GM19468 (cell line): Measurements from ENCODE around the gene SLC11A2.
"Not testable (repeated sequence)": the region's sequence is repeated elsewhere in the genome, so short reads cannot be mapped to it uniquely, and the experiment has no call there.

ENCODE experiments used
- ATAC-seq: cut with Tn5 transposase; IDR thresholded peaks from one replicate; pipeline ENCODE4 v1.9.1; 2021; ENCODE audit warnings: mild to moderate bottlenecking, moderate library complexity, moderate number of reproducible peaks; ENCODE audit not compliant: unreplicated experiment; ENCODE audit errors: extremely low read depth

SLC11A2 gene

GRCh38 chr12:51028126-51028812 lies 2.1 kb upstream of the SLC11A2 start:
- no peak for ATAC-seq

GRCh38 chr12:51027342-51027835 lies 1.2 kb upstream of the SLC11A2 start:
- ATAC-seq = no peak

GRCh38 chr12:51025338-51025835 lies 797 bp downstream of the SLC11A2 start:
- no peak for ATAC-seq

- no peak for ATAC-seq
These were observed 2.4 kb downstream of the SLC11A2 start for GRCh38 chr12:51023625-51024382.

GRCh38 chr12:51021694-51022093 lies 4.5 kb downstream of the SLC11A2 start:
- no peak for ATAC-seq

GRCh38 chr12:51020448-51021182 lies 5.6 kb downstream of the SLC11A2 start:
- ATAC-seq = no peak

GRCh38 chr12:51019927-51020326 lies 6.3 kb downstream of the SLC11A2 start:
- ATAC-seq = no peak

GRCh38 chr12:51018956-51019355 lies 7.2 kb downstream of the SLC11A2 start:
- no peak for ATAC-seq

GRCh38 chr12:51017452-51017851 lies 8.7 kb downstream of the SLC11A2 start:
- no peak for ATAC-seq

- not testable (repeated sequence) for ATAC-seq
These were observed 11.7 kb downstream of the SLC11A2 start for GRCh38 chr12:51014467-51014866.

- no peak for ATAC-seq
These were observed 12.7 kb downstream of the SLC11A2 start for GRCh38 chr12:51013441-51013840.

- ATAC-seq = no peak
These were observed 13.5 kb downstream of the SLC11A2 start for GRCh38 chr12:51012570-51013236.

GRCh38 chr12:51011955-51012354 lies 14.2 kb downstream of the SLC11A2 start:
- no peak for ATAC-seq

- no peak for ATAC-seq
These were observed 17.1 kb downstream of the SLC11A2 start for GRCh38 chr12:51009056-51009440.

- ATAC-seq = no peak
These were observed 17.7 kb downstream of the SLC11A2 start for GRCh38 chr12:51008329-51009055.

GRCh38 chr12:51005671-51006070 lies 20.5 kb downstream of the SLC11A2 start:
- no peak for ATAC-seq

GRCh38 chr12:51005030-51005429 lies 21.2 kb downstream of the SLC11A2 start:
- ATAC-seq = no peak

GRCh38 chr12:51004504-51004903 lies 21.7 kb downstream of the SLC11A2 start:
- no peak for ATAC-seq

- ATAC-seq = no peak
These were observed 24.4 kb downstream of the SLC11A2 start for GRCh38 chr12:51001799-51002198.

GRCh38 chr12:51000245-51000644 lies 25.9 kb downstream of the SLC11A2 start:
- no peak for ATAC-seq
